Measurements from ENCODE around the gene PRKCZ.

Gene PRKCZ

GRCh38 chr1:2068951-2069350, 18.7 kb downstream of the PRKCZ start:
- H3K27ac ChIP-seq = no peak overlapping the region
- TF ChIP-seq CTCF (IDR thresholded peaks at IDR 0.05) (no peak), ZFX (IDR thresholded peaks at IDR 0.05; ENCODE audit: borderline replicate concordance) (no peak)

- H3K27ac ChIP-seq = no peak overlapping the region
- TF ChIP-seq CTCF (IDR thresholded peaks at IDR 0.05) (no peak), ZFX (IDR thresholded peaks at IDR 0.05; ENCODE audit: borderline replicate concordance) (no peak)
Measured at GRCh38 chr1:2070016-2070415, 19.8 kb downstream of the PRKCZ start.

GRCh38 chr1:2070800-2071530, 20.8 kb downstream of the PRKCZ start:
- TF ChIP-seq ZFX (IDR thresholded peaks at IDR 0.05; ENCODE audit: borderline replicate concordance) (no peak), CTCF (IDR thresholded peaks at IDR 0.05) (no peak)
- no peak overlapping the region for H3K27ac ChIP-seq

- no peak overlapping the region for H3K27ac ChIP-seq
- TF ChIP-seq CTCF (IDR thresholded peaks at IDR 0.05) = no peak
- no peak for TF ChIP-seq ZFX (IDR thresholded peaks at IDR 0.05; ENCODE audit: borderline replicate concordance)
Measured at GRCh38 chr1:2072109-2072806, 22.0 kb downstream of the PRKCZ start.

GRCh38 chr1:2072891-2073290, 22.7 kb downstream of the PRKCZ start:
- H3K27ac ChIP-seq = no peak overlapping the region
- no peak for TF ChIP-seq ZFX (IDR thresholded peaks at IDR 0.05; ENCODE audit: borderline replicate concordance)
- no peak for TF ChIP-seq CTCF (IDR thresholded peaks at IDR 0.05)

DNA sequence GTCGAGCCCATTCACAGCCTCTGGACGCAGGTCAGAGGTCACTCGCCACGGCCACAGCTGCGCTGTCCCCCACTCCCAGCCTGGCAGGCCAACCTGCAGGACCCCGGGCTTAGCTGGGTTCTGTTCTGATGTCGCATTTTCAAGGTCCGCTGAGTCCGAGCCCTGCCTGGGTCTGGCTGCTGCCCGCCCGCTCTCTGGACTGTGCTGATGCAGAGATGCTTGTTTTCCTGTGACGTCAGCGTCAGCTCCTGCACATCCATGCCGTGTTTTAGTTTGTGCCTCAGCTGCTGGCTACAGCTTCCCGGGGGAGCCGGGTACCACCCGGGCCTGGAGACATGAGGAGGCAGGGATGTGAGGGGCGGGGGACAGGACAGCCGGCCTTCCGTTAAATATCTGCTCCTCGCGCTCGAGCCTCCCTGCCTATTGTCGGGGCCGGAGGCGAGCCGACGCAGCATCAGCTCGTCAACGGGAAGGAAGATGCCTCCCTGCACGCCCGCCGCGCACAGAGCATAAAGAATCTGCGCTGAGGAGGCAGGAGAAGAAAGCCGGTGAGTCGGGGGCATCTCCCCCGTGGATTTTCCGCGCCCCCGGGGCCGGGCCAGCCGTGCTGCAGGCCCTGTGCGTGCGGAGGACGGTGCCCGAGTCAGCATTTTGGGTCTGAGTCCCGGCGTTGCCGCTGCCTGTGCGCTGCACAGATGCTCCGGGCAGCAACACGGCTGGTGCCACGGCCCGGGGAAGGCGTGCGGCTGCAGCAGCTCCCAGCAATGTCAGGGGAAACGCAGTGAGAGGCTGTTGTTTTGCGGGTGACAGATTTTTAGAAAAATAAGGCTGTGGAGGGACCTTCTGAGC, 23.4 kb downstream of the PRKCZ start:
- no peak for TF ChIP-seq CTCF (IDR thresholded peaks at IDR 0.05)
- TF ChIP-seq ZFX (IDR thresholded peaks at IDR 0.05; ENCODE audit: borderline replicate concordance) = no peak
- no peak overlapping the region for H3K27ac ChIP-seq
